HG02588 (cell line): ENCODE measurements around the gene LHFPL5.

ENCODE experiments used
- ATAC-seq: cut with Tn5 transposase; IDR thresholded peaks from one replicate; pipeline ENCODE4 v1.9.1; 2021; ENCODE audit warnings: mild to moderate bottlenecking, moderate library complexity; ENCODE audit not compliant: unreplicated experiment

Gene LHFPL5

GRCh38 chr6:35804996-35805736 lies at the start of gene LHFPL5:
LHFPL5 (plus strand) TSS chr6:35805352; CDS start chr6:35805671, 319 bp downstream.
- no peak for ATAC-seq

- ATAC-seq: no peak
Observed at GRCh38 chr6:35757456-35758123, 47.6 kb upstream of the LHFPL5 start.

GRCh38 chr6:35759426-35759825 lies 45.7 kb upstream of the LHFPL5 start:
- ATAC-seq: no peak

- no peak for ATAC-seq
Observed at GRCh38 chr6:35765739-35766138, 39.4 kb upstream of the LHFPL5 start.

DNA sequence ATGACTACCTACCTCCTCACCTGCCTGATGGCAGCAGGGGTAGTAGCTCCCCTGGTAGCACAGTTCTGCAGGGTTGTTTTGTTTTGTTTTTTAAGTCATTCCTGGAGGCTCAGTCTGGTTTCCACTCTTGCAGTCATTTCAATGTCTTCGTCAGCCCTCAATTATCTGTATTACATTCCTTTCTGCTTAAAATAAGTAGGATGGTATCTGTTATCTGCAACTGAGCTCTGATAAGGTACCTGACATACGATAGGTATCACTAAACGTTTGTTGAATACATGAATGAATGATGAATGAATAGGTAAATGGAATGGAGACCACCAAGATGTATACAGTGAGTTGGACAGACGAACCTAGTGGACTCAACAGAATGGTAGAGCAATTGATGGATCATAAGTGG lies 35.9 kb upstream of the LHFPL5 start:
- ATAC-seq: no peak

GRCh38 chr6:35771343-35771627 lies 33.9 kb upstream of the LHFPL5 start:
- no peak for ATAC-seq

DNA sequence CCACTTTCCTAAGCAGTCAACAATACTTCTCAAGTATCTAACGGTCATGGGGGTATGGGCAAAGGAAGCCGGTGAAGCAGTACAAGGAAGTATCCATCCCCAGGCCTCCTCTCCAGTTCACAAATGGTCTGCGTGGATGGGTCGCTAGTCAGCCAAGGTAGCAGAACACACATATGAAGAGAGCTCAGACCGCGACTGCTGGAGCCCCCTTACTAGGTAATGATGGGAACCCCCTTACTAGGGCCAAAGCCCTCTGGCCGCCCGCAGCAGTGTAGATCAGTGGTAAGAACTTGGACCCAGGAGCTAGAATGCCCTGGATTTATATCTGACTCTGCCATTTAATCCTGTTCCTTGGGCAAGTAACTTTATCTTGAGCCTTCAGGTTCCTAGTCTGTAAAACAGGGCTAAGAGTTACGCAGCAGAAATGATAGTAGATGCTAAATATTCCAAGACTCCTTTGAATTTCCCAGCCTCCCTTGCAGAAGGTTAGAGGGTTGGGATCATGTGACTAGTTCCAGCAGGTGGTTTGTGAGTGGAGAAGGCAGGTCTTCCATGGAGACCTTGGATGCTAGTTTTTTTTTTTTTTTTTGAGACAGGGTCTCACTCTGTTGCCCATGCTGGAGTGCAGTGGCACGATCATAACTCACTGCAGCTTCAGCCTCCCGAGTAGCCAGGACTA lies 30.9 kb upstream of the LHFPL5 start:
- no peak for ATAC-seq

GRCh38 chr6:35775031-35775430 lies 30.1 kb upstream of the LHFPL5 start:
- no peak for ATAC-seq

DNA sequence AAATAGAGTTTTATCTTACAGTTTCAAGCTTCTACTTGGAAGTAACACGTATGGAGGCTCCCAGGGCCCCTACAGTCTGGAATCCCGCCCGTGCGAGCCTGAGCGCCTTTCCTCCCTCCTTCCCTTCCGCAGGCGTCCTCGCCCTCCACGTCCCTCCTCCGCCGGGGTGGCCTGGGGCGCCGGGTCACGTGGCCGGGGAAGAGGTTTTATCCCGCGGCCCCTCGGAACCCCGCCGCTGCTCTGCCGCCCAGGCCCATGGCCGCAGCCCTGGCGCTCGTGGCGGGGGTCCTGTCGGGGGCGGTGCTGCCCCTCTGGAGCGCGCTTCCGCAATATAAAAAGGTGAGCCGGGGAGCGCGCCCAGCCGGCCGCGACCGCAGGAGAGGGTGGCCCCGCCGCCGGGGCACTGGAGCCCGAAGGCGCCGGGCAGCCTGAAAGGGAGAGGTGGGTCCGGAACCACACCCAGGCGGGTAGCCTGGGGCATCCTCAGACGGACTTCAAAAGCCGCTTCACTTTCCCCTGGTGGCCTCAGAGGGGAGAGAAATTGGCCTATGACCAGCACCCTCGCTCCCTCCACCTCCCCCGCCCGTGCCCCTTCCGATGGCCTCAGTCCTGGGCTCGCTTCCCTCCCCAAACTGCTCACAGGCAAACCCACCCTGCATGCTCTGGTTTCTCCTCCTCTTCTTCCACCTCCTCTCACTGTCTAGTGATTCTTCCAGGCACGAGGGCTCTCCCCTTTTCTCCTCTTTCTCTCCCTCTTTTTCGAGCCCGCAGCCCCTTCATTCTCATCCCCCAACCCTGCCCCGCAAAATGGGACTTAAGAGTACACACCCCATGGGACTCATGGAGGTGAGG lies 28.6 kb upstream of the LHFPL5 start, which contains the start of gene CLPSL2:
Gene CLPSL2 (plus strand): TSS at position 235 of the 852 bp plus-strand sequence. CDS start 21 bp downstream, at position 256.
- ATAC-seq: no peak

- ATAC-seq: no peak
Observed at GRCh38 chr6:35777356-35778102, 27.6 kb upstream of the LHFPL5 start.

- no peak for ATAC-seq
Observed at GRCh38 chr6:35778437-35778836, 26.7 kb upstream of the LHFPL5 start.

GRCh38 chr6:35780719-35781118 lies 24.4 kb upstream of the LHFPL5 start, which contains the start of gene CLPSL1:
CLPSL1 (plus strand) TSS chr6:35781019; CDS start chr6:35781111, 92 bp downstream.
- no peak for ATAC-seq

- ATAC-seq: no peak
Observed at GRCh38 chr6:35781290-35781689, 23.9 kb upstream of the LHFPL5 start.

GRCh38 chr6:35782424-35782823 lies 22.7 kb upstream of the LHFPL5 start:
- no peak for ATAC-seq

DNA sequence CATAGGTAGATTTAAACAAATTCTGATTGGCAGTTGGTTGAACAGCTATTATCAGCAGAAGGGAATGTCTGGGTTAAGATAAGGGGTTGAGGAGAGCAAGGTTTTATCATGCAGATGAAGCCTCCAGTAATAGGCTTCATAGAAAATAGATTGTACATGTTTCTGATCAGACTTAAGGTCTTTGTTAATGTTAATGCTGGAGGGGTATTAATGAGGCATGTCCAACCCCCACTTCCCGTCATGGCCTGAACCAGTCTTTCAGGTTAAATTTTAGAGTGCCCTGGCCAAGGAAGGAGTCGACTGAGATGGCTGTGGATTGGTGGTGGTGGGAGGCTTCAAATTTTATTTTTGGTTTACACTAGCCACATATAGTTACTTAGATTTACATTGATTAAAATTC lies 21.0 kb upstream of the LHFPL5 start:
- no peak for ATAC-seq

DNA sequence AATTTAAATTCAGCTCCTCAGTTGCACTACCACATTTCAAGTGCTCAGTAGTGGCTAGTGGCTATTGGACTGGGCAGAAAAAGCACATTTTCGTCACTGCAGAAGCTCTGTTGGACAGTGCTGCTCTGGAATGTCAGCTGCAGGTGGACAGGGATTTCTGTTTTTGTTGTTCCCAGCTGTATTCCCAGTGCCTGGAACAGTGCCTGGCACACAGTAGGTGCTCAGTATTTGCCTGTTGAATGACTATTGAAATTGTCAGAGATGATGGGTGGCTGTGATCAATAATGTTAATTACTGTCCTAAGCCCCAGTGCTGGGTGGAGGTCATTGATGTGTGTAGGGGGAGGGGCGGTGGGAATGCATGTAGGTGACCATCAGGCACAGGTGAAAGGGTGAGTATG lies 18.9 kb upstream of the LHFPL5 start:
- ATAC-seq: no peak

DNA sequence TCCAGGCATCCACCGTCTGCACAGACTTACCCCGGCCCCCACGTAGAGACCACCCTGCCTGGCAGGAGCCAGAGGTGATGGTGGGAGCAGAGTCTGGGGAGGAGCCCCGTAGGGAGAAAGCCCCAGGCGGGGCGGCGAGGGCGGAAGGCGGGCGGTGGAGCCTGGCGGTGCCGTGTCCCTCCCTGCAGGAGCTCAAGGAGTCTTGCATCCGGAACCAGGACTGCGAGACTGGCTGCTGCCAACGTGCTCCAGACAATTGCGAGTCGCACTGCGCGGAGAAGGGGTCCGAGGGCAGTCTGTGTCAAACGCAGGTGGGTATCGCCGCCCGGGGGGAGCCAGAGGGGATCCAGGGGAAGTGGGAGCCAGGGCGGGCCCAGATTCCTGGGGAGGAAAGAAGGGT lies 18.3 kb upstream of the LHFPL5 start:
- no peak for ATAC-seq

DNA sequence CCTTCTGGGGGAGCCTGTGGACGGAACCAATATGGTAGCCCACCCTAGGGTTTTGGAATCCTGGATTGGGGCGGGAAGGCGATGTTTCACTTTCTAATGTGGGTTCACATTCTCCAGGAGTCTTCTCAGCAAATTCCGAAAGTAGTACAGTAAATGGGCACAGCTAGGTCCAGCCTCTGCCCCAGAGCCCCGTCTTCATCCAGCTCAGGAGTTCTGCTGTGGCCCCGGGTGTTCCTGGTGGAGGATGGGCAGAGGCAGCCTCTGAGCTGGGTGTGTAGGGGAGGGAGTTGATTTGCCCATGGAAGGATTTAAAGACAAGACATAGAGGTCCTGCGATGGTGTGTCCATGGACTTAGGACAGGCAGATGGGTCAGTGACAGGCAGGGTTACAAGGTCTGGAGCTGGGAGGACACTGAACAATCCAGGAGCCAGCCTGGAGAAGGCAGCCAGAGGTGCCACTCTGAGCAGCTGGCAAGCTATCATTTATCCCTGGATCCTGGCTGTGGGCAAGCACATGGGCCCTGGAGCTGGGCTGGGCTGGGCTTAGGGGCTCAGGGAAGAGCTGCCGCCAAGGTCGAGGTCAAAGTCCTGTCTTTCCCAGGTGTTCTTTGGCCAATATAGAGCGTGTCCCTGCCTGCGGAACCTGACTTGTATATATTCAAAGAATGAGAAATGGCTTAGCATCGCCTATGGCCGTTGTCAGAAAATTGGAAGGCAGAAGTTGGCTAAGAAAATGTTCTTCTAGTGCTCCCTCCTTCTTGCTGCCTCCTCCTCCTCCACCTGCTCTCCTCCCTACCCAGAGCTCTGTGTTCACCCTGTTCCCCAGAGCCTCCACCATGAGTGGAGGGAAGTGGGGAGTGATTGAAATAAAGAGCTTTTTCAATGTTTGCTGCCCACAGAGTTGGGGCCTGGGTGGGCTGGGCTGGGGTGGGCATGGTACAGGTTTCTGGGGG lies 17.6 kb upstream of the LHFPL5 start:
- no peak for ATAC-seq

DNA sequence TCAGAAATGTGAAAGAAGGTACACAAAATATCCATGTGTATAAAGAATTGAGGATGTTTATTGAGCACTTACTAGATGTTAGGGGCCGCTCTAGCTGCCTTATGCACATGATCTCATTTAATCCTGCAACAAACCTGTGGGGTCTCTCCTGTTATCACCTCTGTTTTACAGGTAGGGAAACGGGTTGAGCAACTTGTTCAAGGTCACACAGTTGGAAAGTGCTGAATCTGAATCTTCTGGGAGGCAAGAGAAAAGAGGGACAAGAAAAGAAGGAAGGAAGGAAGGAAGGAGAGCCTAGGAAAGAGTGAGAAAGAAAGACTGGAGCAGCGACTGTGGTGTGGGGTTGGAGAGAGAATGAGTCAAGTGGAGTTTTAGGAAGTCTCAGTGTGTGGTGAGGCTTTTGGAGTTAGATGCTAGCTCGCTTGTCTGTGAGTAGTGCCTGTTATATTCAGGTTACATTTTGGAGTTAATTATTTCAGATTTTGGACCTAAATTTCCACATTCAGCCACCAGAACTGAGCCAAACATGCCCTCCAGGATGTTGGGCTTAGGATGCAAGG lies 16.6 kb upstream of the LHFPL5 start:
- no peak for ATAC-seq
